ENCODE results near the gene ZBTB2.
"Not testable (repeated sequence)": the region's sequence is repeated elsewhere in the genome, so short reads cannot be mapped to it uniquely, and the experiment has no call there.

GRCh38 chr6:151382631-151383030 is 8.7 kb downstream of the ZBTB2 start:
- not testable (repeated sequence) for TF ChIP-seq CTCF, POLR2A (IDR thresholded peaks at IDR 0.05)

Data from body of pancreas (tissue), 4 donors.